ENCODE measurements around the gene PRG3.

PRG3 gene

GRCh38 chr11:57391111-57391510 lies 10.2 kb upstream of the PRG3 start:
- Histone ChIP-seq H3K79me2 (ENCODE audit: insufficient read depth, low read length) (no peaks in the 10 kb centered on the region), H3K27me3 (ENCODE audit: low read length) (no peaks in the 10 kb centered on the region), H3K4me2 (ENCODE audit: low read depth, low read length, poor library complexity, severe bottlenecking) (no peak overlapping the region), H3K9me2 (replicated peaks; ENCODE audit: insufficient read depth, low read length) (no peaks in the 10 kb centered on the region), H3K36me3 (ENCODE audit: low read length) (no peaks in the 10 kb centered on the region), H3K9ac (ENCODE audit: low read length) (no peak overlapping the region), H2AFZ (ENCODE audit: low read depth, low read length, severe bottlenecking) (no peak overlapping the region), H3K27ac (ENCODE audit: low read depth, low read length) (no peak overlapping the region), H3K4me3 (ENCODE audit: insufficient read depth, low read length, poor library complexity, severe bottlenecking) (no peak overlapping the region), H4K20me1 (ENCODE audit: low read depth, low read length) (no peaks in the 10 kb centered on the region), H3K9me3 (ENCODE audit: insufficient read depth, low read length) (no peaks in the 10 kb centered on the region), H3F3A (ENCODE audit: insufficient read depth) (no peaks in the 10 kb centered on the region)
- TF ChIP-seq CTCF (IDR thresholded peaks at IDR 0.05; ENCODE audit: insufficient read depth, low read length, poor library complexity, severe bottlenecking) (no peak), EZH2phosphoT487 (conservative IDR thresholded peaks at IDR 0.05; ENCODE audit: low read length) (no peak)

GRCh38 chr11:57390535-57390934 lies 9.6 kb upstream of the PRG3 start, which contains the start of gene PRG2:
Gene PRG2, minus strand, starts transcription at chr11:57390650. Its CDS starts 706 bp downstream, at chr11:57389944.
- no peak within 1 kb of the TSS for H3K9ac ChIP-seq (ENCODE audit: low read length)
- no peaks in the 10 kb centered on the region for H4K20me1 ChIP-seq (ENCODE audit: low read depth, low read length)
- H3F3A ChIP-seq (ENCODE audit: insufficient read depth), result no peaks in the 10 kb centered on the region
- no peak for TF ChIP-seq EZH2phosphoT487 (conservative IDR thresholded peaks at IDR 0.05; ENCODE audit: low read length)
- no peak for TF ChIP-seq CTCF (IDR thresholded peaks at IDR 0.05; ENCODE audit: insufficient read depth, low read length, poor library complexity, severe bottlenecking)
- no peak within 1 kb of the TSS for H3K4me3 ChIP-seq (ENCODE audit: insufficient read depth, low read length, poor library complexity, severe bottlenecking)
- no peak within 1 kb of the TSS for H3K27ac ChIP-seq (ENCODE audit: low read depth, low read length)
- H3K27me3 ChIP-seq (ENCODE audit: low read length), result no peaks in the 10 kb centered on the region
- no peaks in the 10 kb centered on the region for H3K9me3 ChIP-seq (ENCODE audit: insufficient read depth, low read length)
- H3K9me2 ChIP-seq (replicated peaks; ENCODE audit: insufficient read depth, low read length), result no peaks in the 10 kb centered on the region
- H2AFZ ChIP-seq (ENCODE audit: low read depth, low read length, severe bottlenecking), result no peak within 1 kb of the TSS
- no peak within 1 kb of the TSS for H3K4me2 ChIP-seq (ENCODE audit: low read depth, low read length, poor library complexity, severe bottlenecking)
- H3K79me2 ChIP-seq (ENCODE audit: insufficient read depth, low read length), result no peaks in the 10 kb centered on the region
- H3K36me3 ChIP-seq (ENCODE audit: low read length), result no peaks in the 10 kb centered on the region

- no peaks in the 10 kb centered on the region for H3F3A ChIP-seq (ENCODE audit: insufficient read depth)
- TF ChIP-seq CTCF (IDR thresholded peaks at IDR 0.05; ENCODE audit: insufficient read depth, low read length, poor library complexity, severe bottlenecking) (no peak), EZH2phosphoT487 (conservative IDR thresholded peaks at IDR 0.05; ENCODE audit: low read length) (no peak)
- no peak overlapping the region for H3K4me3 ChIP-seq (ENCODE audit: insufficient read depth, low read length, poor library complexity, severe bottlenecking)
- H3K27ac ChIP-seq (ENCODE audit: low read depth, low read length), result no peak overlapping the region
- no peaks in the 10 kb centered on the region for H4K20me1 ChIP-seq (ENCODE audit: low read depth, low read length)
- H3K9me2 ChIP-seq (replicated peaks; ENCODE audit: insufficient read depth, low read length), result no peaks in the 10 kb centered on the region
- no peak overlapping the region for H3K9ac ChIP-seq (ENCODE audit: low read length)
- H3K79me2 ChIP-seq (ENCODE audit: insufficient read depth, low read length), result no peaks in the 10 kb centered on the region
- H3K9me3 ChIP-seq (ENCODE audit: insufficient read depth, low read length), result no peaks in the 10 kb centered on the region
- H2AFZ ChIP-seq (ENCODE audit: low read depth, low read length, severe bottlenecking), result no peak overlapping the region
- H3K4me2 ChIP-seq (ENCODE audit: low read depth, low read length, poor library complexity, severe bottlenecking), result no peak overlapping the region
- H3K36me3 ChIP-seq (ENCODE audit: low read length), result no peaks in the 10 kb centered on the region
- H3K27me3 ChIP-seq (ENCODE audit: low read length), result no peaks in the 10 kb centered on the region
These were observed 6.5 kb upstream of the PRG3 start for GRCh38 chr11:57387289-57388030.
